ENCODE results near the gene SLC38A6. TPM values are rescaled to one million over a fixed set of nuclear protein-coding genes. Genes with fewer than 3 reads are reported as not detected.

The SLC38A6 gene
- total and polyA plus RNA-seq, 2 experiments from 2014 or later, result 11.9 to 23.2 TPM

DNA sequence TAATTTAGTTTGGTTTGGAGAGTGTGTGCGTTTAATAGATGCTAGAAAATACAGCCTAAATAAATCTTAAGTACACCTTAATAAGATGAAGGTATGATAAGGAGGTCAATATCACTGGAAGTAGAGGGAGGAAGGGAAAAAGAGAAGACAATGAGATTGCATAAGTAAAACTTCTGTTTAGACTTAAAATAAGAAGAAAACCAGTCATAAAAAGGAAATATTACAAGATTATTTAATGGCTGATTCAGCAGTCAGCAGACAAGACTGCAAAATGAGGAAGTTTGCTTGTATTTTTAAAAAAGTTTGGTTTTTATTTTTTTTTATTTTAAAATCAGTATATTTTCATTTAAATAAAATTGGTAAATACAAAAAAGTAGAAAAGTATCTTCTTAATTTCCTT lies 3.2 kb downstream of the SLC38A6 start:
- H2AFZ ChIP-seq, result no peak overlapping the region
- no peaks in the 10 kb centered on the region for H3K9me3 Mint-ChIP-seq
- H3F3A ChIP-seq (replicated peaks; ENCODE audit: low read depth), result no peaks in the 10 kb centered on the region
- H3K36me3 ChIP-seq (ENCODE audit: insufficient read depth), result no peaks in the 10 kb centered on the region
- H3K79me2 ChIP-seq (replicated peaks; ENCODE audit: insufficient read depth), result peaks cover 23% of the 10 kb centered on the region
- no peaks in the 10 kb centered on the region for H3K27me3 Mint-ChIP-seq (ENCODE audit: insufficient read depth, low read depth, poor library complexity)
- no peaks in the 10 kb centered on the region for H3K9me2 ChIP-seq (ENCODE audit: insufficient read depth)
- no peak overlapping the region for H3K4me3 ChIP-seq
- H3K4me2 ChIP-seq, result no peak overlapping the region
- peaks cover 10% of the 10 kb centered on the region; the same call in 2 of the 3 replicates for H3K4me1 Mint-ChIP-seq
- H3K27ac ChIP-seq (ENCODE audit: low read depth), result no peak overlapping the region
- no peaks in the 10 kb centered on the region for H4K20me1 ChIP-seq (replicated peaks; ENCODE audit: insufficient read depth)
- H3K27ac Mint-ChIP-seq, result no peak overlapping the region
- TF ChIP-seq POLR2AphosphoS5 (IDR thresholded peaks at IDR 0.05; ENCODE audit: low read depth), result no peak
- no peak for TF ChIP-seq JUNB (IDR thresholded peaks at IDR 0.05; ENCODE audit: unreplicated experiment)
- TF ChIP-seq, protein P1, sequence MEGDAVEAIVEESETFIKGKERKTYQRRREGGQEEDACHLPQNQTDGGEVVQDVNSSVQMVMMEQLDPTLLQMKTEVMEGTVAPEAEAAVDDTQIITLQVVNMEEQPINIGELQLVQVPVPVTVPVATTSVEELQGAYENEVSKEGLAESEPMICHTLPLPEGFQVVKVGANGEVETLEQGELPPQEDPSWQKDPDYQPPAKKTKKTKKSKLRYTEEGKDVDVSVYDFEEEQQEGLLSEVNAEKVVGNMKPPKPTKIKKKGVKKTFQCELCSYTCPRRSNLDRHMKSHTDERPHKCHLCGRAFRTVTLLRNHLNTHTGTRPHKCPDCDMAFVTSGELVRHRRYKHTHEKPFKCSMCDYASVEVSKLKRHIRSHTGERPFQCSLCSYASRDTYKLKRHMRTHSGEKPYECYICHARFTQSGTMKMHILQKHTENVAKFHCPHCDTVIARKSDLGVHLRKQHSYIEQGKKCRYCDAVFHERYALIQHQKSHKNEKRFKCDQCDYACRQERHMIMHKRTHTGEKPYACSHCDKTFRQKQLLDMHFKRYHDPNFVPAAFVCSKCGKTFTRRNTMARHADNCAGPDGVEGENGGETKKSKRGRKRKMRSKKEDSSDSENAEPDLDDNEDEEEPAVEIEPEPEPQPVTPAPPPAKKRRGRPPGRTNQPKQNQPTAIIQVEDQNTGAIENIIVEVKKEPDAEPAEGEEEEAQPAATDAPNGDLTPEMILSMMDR (conservative IDR thresholded peaks at IDR 0.05; ENCODE audit: low read depth in 2 of 2), result no peak
- TF ChIP-seq EZH2 (IDR thresholded peaks at IDR 0.05; ENCODE audit: low read depth, unreplicated experiment), result no peak
- TF ChIP-seq ZNF331 (CRISPR knock-in tag; IDR thresholded peaks at IDR 0.05; ENCODE audit: low read depth), result no peak
- H3K27me3 ChIP-seq (ENCODE audit: insufficient read depth), result no peaks in the 10 kb centered on the region
- H3K36me3 Mint-ChIP-seq (ENCODE audit: low read depth), result peaks cover 2% of the 10 kb centered on the region; the same call in 2 of the 3 replicates
- no peak overlapping the region for H3K4me3 Mint-ChIP-seq
- DNase-seq (ENCODE audit: low spot score) (no peak), ATAC-seq (no peak)
- peaks cover 5% of the 10 kb centered on the region; the same call in 1 of the 2 replicates for H3K4me1 ChIP-seq (ENCODE audit: insufficient read depth)

DNA sequence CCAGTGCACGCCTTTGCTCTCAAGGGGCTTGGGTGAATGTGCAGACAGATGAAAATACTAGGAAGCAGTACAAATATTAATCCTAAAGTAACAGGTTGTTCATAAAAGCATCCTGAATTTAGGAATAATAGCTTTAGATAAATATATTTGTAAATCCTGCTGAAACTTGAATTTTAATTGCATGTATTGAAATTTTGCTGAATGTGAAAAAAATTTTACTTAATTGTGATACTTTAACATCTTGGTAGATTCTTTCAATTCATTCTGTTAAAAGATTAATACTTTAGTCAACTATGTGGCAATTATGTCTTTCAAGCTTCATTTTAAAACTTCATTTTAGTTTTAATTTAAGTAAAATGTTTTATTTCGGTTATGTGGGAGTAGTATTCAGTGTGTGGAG lies 5.5 kb downstream of the SLC38A6 start:
- H3K4me2 ChIP-seq, result no peak overlapping the region
- no peak overlapping the region for H3K4me3 ChIP-seq
- no peaks in the 10 kb centered on the region; the same call in 1 of the 3 replicates for H3K36me3 Mint-ChIP-seq (ENCODE audit: low read depth)
- no peaks in the 10 kb centered on the region for H3K9me2 ChIP-seq (ENCODE audit: insufficient read depth)
- H3K27ac ChIP-seq (ENCODE audit: low read depth), result no peak overlapping the region
- peaks cover 9% of the 10 kb centered on the region; the same call in 1 of the 2 replicates for H3K79me2 ChIP-seq (replicated peaks; ENCODE audit: insufficient read depth)
- TF ChIP-seq EZH2 (IDR thresholded peaks at IDR 0.05; ENCODE audit: low read depth, unreplicated experiment) (no peak), ZNF331 (CRISPR knock-in tag; IDR thresholded peaks at IDR 0.05; ENCODE audit: low read depth) (no peak)
- TF ChIP-seq, protein P2, sequence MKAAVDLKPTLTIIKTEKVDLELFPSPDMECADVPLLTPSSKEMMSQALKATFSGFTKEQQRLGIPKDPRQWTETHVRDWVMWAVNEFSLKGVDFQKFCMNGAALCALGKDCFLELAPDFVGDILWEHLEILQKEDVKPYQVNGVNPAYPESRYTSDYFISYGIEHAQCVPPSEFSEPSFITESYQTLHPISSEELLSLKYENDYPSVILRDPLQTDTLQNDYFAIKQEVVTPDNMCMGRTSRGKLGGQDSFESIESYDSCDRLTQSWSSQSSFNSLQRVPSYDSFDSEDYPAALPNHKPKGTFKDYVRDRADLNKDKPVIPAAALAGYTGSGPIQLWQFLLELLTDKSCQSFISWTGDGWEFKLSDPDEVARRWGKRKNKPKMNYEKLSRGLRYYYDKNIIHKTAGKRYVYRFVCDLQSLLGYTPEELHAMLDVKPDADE (IDR thresholded peaks at IDR 0.05), result no peak
- 0 out of 3 replicates have a peak, but pooled peaks cover 3% of the 10 kb centered on the region for H3K4me1 Mint-ChIP-seq
- H3K27me3 ChIP-seq (ENCODE audit: insufficient read depth), result no peaks in the 10 kb centered on the region
- peaks cover 5% of the 10 kb centered on the region; the same call in 1 of the 2 replicates for H3K4me1 ChIP-seq (ENCODE audit: insufficient read depth)
- no peaks in the 10 kb centered on the region for H3F3A ChIP-seq (replicated peaks; ENCODE audit: low read depth)
- ATAC-seq, result no peak
- H3K27ac Mint-ChIP-seq, result no peak overlapping the region
- no peak for DNase-seq (ENCODE audit: low spot score)
- H4K20me1 ChIP-seq (replicated peaks; ENCODE audit: insufficient read depth), result 0 out of 2 replicates have a peak, but pooled peaks cover 4% of the 10 kb centered on the region
- H2AFZ ChIP-seq, result no peak overlapping the region
- no peaks in the 10 kb centered on the region for H3K9me3 Mint-ChIP-seq
- H3K36me3 ChIP-seq (ENCODE audit: insufficient read depth), result no peaks in the 10 kb centered on the region
- H3K27me3 Mint-ChIP-seq (ENCODE audit: insufficient read depth, low read depth, poor library complexity), result no peaks in the 10 kb centered on the region
- no peak overlapping the region for H3K4me3 Mint-ChIP-seq

DNA sequence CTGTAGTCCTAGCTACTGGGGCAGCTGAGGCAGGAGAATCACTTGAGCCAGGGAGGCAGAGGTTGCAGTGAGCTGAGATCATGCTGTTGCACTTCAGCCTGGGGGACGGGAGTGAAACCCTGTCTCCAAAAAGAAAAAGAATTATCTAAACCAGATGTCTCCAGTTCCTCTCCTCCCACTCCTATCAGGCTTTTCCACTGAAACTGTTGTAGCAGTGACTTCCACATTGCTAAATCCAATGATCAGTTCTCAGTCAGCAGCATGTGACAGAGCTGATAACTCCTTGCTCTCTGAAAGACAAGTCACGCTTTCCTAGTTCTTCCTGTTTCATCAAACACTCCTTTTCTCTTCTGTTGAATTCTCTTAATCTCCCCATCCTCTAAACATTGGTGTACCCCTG lies 8.6 kb downstream of the SLC38A6 start:
- H3K4me3 Mint-ChIP-seq, result no peak overlapping the region
- H3K36me3 Mint-ChIP-seq (ENCODE audit: low read depth), result peaks cover 3% of the 10 kb centered on the region; the same call in 2 of the 3 replicates
- H3K9me3 Mint-ChIP-seq, result no peaks in the 10 kb centered on the region
- Histone ChIP-seq H3K4me2 (no peak overlapping the region), H3K4me3 (no peak overlapping the region), H3K79me2 (replicated peaks; ENCODE audit: insufficient read depth) (no peaks in the 10 kb centered on the region), H3F3A (replicated peaks; ENCODE audit: low read depth) (no peaks in the 10 kb centered on the region), H3K27me3 (ENCODE audit: insufficient read depth) (no peaks in the 10 kb centered on the region), H3K27ac (ENCODE audit: low read depth) (no peak overlapping the region), H3K4me1 (ENCODE audit: insufficient read depth) (no peaks in the 10 kb centered on the region), H3K9me2 (ENCODE audit: insufficient read depth) (no peaks in the 10 kb centered on the region), H3K36me3 (ENCODE audit: insufficient read depth) (no peaks in the 10 kb centered on the region), H4K20me1 (replicated peaks; ENCODE audit: insufficient read depth) (0 out of 2 replicates have a peak, but pooled peaks cover 4% of the 10 kb centered on the region), H2AFZ (no peak overlapping the region)
- H3K27me3 Mint-ChIP-seq (ENCODE audit: insufficient read depth, low read depth, poor library complexity), result no peaks in the 10 kb centered on the region
- no peak for ATAC-seq
- no peak overlapping the region for H3K27ac Mint-ChIP-seq
- DNase-seq (ENCODE audit: low spot score), result no peak
- H3K4me1 Mint-ChIP-seq, result no peaks in the 10 kb centered on the region
- TF ChIP-seq, protein P3, sequence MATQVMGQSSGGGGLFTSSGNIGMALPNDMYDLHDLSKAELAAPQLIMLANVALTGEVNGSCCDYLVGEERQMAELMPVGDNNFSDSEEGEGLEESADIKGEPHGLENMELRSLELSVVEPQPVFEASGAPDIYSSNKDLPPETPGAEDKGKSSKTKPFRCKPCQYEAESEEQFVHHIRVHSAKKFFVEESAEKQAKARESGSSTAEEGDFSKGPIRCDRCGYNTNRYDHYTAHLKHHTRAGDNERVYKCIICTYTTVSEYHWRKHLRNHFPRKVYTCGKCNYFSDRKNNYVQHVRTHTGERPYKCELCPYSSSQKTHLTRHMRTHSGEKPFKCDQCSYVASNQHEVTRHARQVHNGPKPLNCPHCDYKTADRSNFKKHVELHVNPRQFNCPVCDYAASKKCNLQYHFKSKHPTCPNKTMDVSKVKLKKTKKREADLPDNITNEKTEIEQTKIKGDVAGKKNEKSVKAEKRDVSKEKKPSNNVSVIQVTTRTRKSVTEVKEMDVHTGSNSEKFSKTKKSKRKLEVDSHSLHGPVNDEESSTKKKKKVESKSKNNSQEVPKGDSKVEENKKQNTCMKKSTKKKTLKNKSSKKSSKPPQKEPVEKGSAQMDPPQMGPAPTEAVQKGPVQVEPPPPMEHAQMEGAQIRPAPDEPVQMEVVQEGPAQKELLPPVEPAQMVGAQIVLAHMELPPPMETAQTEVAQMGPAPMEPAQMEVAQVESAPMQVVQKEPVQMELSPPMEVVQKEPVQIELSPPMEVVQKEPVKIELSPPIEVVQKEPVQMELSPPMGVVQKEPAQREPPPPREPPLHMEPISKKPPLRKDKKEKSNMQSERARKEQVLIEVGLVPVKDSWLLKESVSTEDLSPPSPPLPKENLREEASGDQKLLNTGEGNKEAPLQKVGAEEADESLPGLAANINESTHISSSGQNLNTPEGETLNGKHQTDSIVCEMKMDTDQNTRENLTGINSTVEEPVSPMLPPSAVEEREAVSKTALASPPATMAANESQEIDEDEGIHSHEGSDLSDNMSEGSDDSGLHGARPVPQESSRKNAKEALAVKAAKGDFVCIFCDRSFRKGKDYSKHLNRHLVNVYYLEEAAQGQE (IDR thresholded peaks at IDR 0.05; ENCODE audit: unreplicated experiment), result no peak
- no peak for TF ChIP-seq EZH2 (IDR thresholded peaks at IDR 0.05; ENCODE audit: low read depth, unreplicated experiment)
